BE2C (cell line): Measurements from ENCODE around the gene FCRL2.

Source experiments
- DNase-seq: peaks from one replicate; pipeline ENCODE4 v3.0.0-alpha.2; 2020
- H3K27me3 ChIP-seq: fragments of 250-450 bp; sonication (Bioruptor Pico); 2 replicates; pipeline ENCODE4 v1.5.1; 2020; ENCODE audit warnings: mild to moderate bottlenecking
- H3K36me3 ChIP-seq: fragments of 250-450 bp; sonication (Bioruptor Pico); 2 replicates; pipeline ENCODE4 v1.5.1; 2020; ENCODE audit warnings: mild to moderate bottlenecking
- H3K4me1 ChIP-seq: fragments of 250-450 bp; sonication (Bioruptor Pico); 2 replicates; pipeline ENCODE4 v1.5.1; 2020
- H3K4me3 ChIP-seq: 2 replicates; pipeline ENCODE4 v1.5.1; 2011; ENCODE audit warnings: low read depth, low read length
- H3K9me3 ChIP-seq: fragments of 250-450 bp; sonication (Bioruptor Pico); 2 replicates; pipeline ENCODE4 v1.5.1; 2020
- CTCF ChIP-seq: IDR thresholded peaks from 2 replicates; pipeline ENCODE4 v1.5.1; 2012; ENCODE audit warnings: mild to moderate bottlenecking, low read depth, low read length

FCRL2 gene

GRCh38 chr1:157724537-157725220 is 52.3 kb downstream of the FCRL2 start:
- H3K36me3 ChIP-seq = no peaks in the 10 kb centered on the region
- DNase-seq = no peak
- no peaks in the 10 kb centered on the region for H3K4me1 ChIP-seq
- H3K27me3 ChIP-seq = no peaks in the 10 kb centered on the region
- no peak overlapping the region for H3K4me3 ChIP-seq
- no peak for TF ChIP-seq CTCF
- no peaks in the 10 kb centered on the region for H3K9me3 ChIP-seq

GRCh38 chr1:157723157-157723556 is 53.8 kb downstream of the FCRL2 start:
- Histone ChIP-seq H3K36me3 (no peaks in the 10 kb centered on the region), H3K9me3 (no peaks in the 10 kb centered on the region), H3K4me3 (no peak overlapping the region), H3K27me3 (no peaks in the 10 kb centered on the region), H3K4me1 (no peaks in the 10 kb centered on the region)
- no peak for DNase-seq
- TF ChIP-seq CTCF = no peak

- no peaks in the 10 kb centered on the region for H3K36me3 ChIP-seq
- H3K4me1 ChIP-seq = no peaks in the 10 kb centered on the region
- no peaks in the 10 kb centered on the region for H3K9me3 ChIP-seq
- H3K4me3 ChIP-seq = no peak overlapping the region
- H3K27me3 ChIP-seq = no peaks in the 10 kb centered on the region
- no peak for DNase-seq
- no peak for TF ChIP-seq CTCF
Measured at GRCh38 chr1:157721985-157722384, 54.9 kb downstream of the FCRL2 start.

- TF ChIP-seq CTCF = no peak
- Histone ChIP-seq H3K4me3 (no peak overlapping the region), H3K9me3 (no peaks in the 10 kb centered on the region), H3K27me3 (no peaks in the 10 kb centered on the region), H3K4me1 (no peaks in the 10 kb centered on the region), H3K36me3 (no peaks in the 10 kb centered on the region)
- DNase-seq = no peak
Measured at GRCh38 chr1:157715736-157716135, 61.2 kb downstream of the FCRL2 start.

- Histone ChIP-seq H3K27me3 (no peaks in the 10 kb centered on the region), H3K4me1 (no peaks in the 10 kb centered on the region), H3K36me3 (no peaks in the 10 kb centered on the region), H3K4me3 (no peak overlapping the region), H3K9me3 (no peaks in the 10 kb centered on the region)
- TF ChIP-seq CTCF = no peak
- no peak for DNase-seq
Measured at GRCh38 chr1:157711802-157712201, 65.1 kb downstream of the FCRL2 start.

GRCh38 chr1:157704878-157705277 is 72.1 kb downstream of the FCRL2 start:
- H3K4me1 ChIP-seq = no peaks in the 10 kb centered on the region
- no peak for TF ChIP-seq CTCF
- H3K4me3 ChIP-seq = no peak overlapping the region
- no peaks in the 10 kb centered on the region for H3K9me3 ChIP-seq
- no peaks in the 10 kb centered on the region for H3K36me3 ChIP-seq
- DNase-seq = no peak
- H3K27me3 ChIP-seq = no peaks in the 10 kb centered on the region
